Panc1 (cell line): ENCODE results near the gene AMIGO1. TPM values are rescaled to one million over a fixed set of nuclear protein-coding genes. Genes with fewer than 3 reads are reported as not detected.

Experiments
- ATAC-seq: fragments of 200-7000 bp; cut with Tn5 transposase; 2 replicates; pipeline ENCODE4 v1.9.1; 2020; ENCODE audit warnings: mild to moderate bottlenecking, moderate library complexity
- BruUV-seq: library from RNA; stranded (reverse); fragments of 400-500 nt; replicated peaks from 2 replicates; lab custom pipeline; 2021; lab: Mats Ljungman, UMichigan
- CTCF ChIA-PET: fragments of 300-600 bp; sonication (Branson Sonifier 250); formaldehyde crosslinking; loops from one replicate; lab custom pipeline; 2022; ENCODE audit warnings: antibody characterized with exemption; lab: Charles Lee
- POLR2A ChIA-PET: fragments of 300-600 bp; sonication (Branson Sonifier 250); formaldehyde crosslinking; loops from one replicate; lab custom pipeline; 2022; ENCODE audit warnings: antibody characterized with exemption; lab: Charles Lee
- DNase-seq: peaks from one replicate; pipeline ENCODE4 v3.0.0-alpha.2; 2010; ENCODE audit warnings: low read depth, low spot score
- H3K27ac ChIP-seq: 2 replicates; pipeline ENCODE4 v1.5.1; 2011; ENCODE audit warnings: mild to moderate bottlenecking, low read length, inconsistent platforms
- H3K27me3 ChIP-seq: fragments of 200-500 bp; sonication (Bioruptor generic); 2 replicates; pipeline ENCODE4 v1.6.0; 2014; ENCODE audit warnings: low read length, inconsistent platforms; ENCODE audit not compliant: control insufficient read depth, insufficient read depth
- H3K36me3 ChIP-seq: fragments of 200-500 bp; sonication (Bioruptor generic); 2 replicates; pipeline ENCODE4 v1.5.1; 2014; ENCODE audit warnings: inconsistent platforms, mild to moderate bottlenecking, low read length, moderate library complexity; ENCODE audit not compliant: control insufficient read depth, insufficient read depth
- H3K4me1 ChIP-seq: 2 replicates; pipeline ENCODE4 v1.5.1; 2011; ENCODE audit warnings: inconsistent platforms, mild to moderate bottlenecking, low read length, moderate library complexity; ENCODE audit not compliant: control insufficient read depth, insufficient read depth
- H3K4me3 ChIP-seq, 2 experiments: 2 replicates each; pipeline ENCODE4 v1.5.1; 2011 to 2012; ENCODE audit warnings: low read depth in 2 of 2, low read length in 2 of 2, mild to moderate bottlenecking in 2 of 2, inconsistent platforms in 1 of 2, moderate library complexity in 1 of 2
- H3K9me3 ChIP-seq: fragments of 200-500 bp; sonication (Bioruptor generic); 2 replicates; pipeline ENCODE4 v1.5.1; 2014; ENCODE audit warnings: low read depth, mild to moderate bottlenecking, inconsistent platforms, low read length, moderate library complexity; ENCODE audit not compliant: control insufficient read depth, insufficient read depth
- CTCF ChIP-seq: fragments of 450-650 bp; IDR thresholded peaks from 2 replicates; pipeline ENCODE4 v1.5.1; 2017; ENCODE audit warnings: mild to moderate bottlenecking
- POLR2AphosphoS5 ChIP-seq: IDR thresholded peaks from 2 replicates; pipeline ENCODE4 v1.6.1; 2012; ENCODE audit warnings: mild to moderate bottlenecking, low read depth, low read length, moderate library complexity
- SIN3A ChIP-seq: IDR thresholded peaks from 2 replicates; pipeline ENCODE4 v1.6.1; 2012; ENCODE audit warnings: low read depth, mild to moderate bottlenecking, low read length, moderate library complexity, borderline replicate concordance; ENCODE audit not compliant: insufficient read depth
- TCF7L2 ChIP-seq: IDR thresholded peaks from 2 replicates; pipeline ENCODE4 v1.6.1; 2011; ENCODE audit warnings: mild to moderate bottlenecking, low read depth, low read length, inconsistent platforms
- in situ Hi-C: cut with HindIII; loops from 2 replicates; pipeline ENCODE4 v1.10.0; 2016; ENCODE audit warnings: low sequenced_read_pairs, low pct_unique_long_range_greater_than_20kb
- intact Hi-C: fragments of 100-400 bp; cut with micrococcal nuclease; formaldehyde crosslinking; loops from one replicate; pipeline ENCODE4 v1.10.0; 2022; ENCODE audit not compliant: unreplicated experiment
- total RNA-seq: library from RNA; stranded (reverse); gene quantifications from one replicate; pipeline ENCODE4 v1.2.1, GENCODE V29; 2021; ENCODE audit not compliant: unreplicated experiment
- TF ChIP-seq, protein P1 (sequence below), 2 experiments: IDR thresholded peaks; 2 replicates each; pipeline ENCODE4 v1.6.1; 2011 to 2012; ENCODE audit warnings: low read depth in 2 of 2, control low read depth in 1 of 2, low read length in 1 of 2, mild to moderate bottlenecking in 1 of 2, moderate library complexity in 1 of 2; ENCODE audit not compliant: insufficient read depth in 1 of 2

The AMIGO1 gene
- total RNA-seq, 1 experiment from 2014 or later = 0.64 TPM

DNA sequence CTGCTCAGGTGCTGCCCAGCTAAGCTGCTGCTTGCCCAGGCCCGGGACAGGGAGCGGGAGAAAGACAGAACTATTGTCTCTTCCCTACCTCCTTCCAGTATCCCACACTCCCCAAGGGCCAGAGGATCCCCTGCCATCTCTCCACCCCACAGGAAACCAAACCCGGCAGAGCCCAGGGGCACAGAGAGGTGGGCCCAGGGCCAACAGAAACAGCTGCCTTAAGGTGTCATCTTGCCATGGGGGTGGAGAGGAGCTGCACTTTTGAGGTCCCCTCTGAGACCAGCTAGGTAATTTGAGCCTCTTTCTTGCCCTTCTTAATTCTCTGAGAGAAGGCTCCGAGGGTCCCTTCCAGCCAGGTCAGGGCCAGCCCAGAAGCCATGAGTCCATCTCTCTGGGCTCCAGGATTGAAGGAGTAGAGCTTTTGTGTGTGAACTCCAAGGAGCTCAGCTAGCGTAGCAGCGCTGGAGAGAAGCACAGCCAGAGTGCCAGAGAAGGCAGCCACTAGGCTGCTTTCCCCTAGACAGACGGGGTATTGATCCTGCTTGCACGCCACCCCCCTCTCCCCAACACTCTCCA, 20.4 kb upstream of the AMIGO1 start:
- no peak for DNase-seq
- no peak for ATAC-seq
- intact Hi-C loops = loop anchor here (10.0 kb wide), 1 partner anchor 95 kb away; no protein-coding TSS in a partner anchor
- no TSS peak for BruUV-seq
- ChIA-PET CTCF (interaction anchor here (0.6 to 0.9 kb wide), 6 partner anchors 31 to 141 kb away, joined by 3 to 13 read pairs (median 3); no protein-coding TSS in a partner anchor), POLR2A (no interaction called here)
- TF ChIP-seq CTCF (no peak), POLR2AphosphoS5 (no peak), SIN3A (no peak), TCF7L2 (no peak)
- TF ChIP-seq, protein P1, sequence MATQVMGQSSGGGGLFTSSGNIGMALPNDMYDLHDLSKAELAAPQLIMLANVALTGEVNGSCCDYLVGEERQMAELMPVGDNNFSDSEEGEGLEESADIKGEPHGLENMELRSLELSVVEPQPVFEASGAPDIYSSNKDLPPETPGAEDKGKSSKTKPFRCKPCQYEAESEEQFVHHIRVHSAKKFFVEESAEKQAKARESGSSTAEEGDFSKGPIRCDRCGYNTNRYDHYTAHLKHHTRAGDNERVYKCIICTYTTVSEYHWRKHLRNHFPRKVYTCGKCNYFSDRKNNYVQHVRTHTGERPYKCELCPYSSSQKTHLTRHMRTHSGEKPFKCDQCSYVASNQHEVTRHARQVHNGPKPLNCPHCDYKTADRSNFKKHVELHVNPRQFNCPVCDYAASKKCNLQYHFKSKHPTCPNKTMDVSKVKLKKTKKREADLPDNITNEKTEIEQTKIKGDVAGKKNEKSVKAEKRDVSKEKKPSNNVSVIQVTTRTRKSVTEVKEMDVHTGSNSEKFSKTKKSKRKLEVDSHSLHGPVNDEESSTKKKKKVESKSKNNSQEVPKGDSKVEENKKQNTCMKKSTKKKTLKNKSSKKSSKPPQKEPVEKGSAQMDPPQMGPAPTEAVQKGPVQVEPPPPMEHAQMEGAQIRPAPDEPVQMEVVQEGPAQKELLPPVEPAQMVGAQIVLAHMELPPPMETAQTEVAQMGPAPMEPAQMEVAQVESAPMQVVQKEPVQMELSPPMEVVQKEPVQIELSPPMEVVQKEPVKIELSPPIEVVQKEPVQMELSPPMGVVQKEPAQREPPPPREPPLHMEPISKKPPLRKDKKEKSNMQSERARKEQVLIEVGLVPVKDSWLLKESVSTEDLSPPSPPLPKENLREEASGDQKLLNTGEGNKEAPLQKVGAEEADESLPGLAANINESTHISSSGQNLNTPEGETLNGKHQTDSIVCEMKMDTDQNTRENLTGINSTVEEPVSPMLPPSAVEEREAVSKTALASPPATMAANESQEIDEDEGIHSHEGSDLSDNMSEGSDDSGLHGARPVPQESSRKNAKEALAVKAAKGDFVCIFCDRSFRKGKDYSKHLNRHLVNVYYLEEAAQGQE (IDR thresholded peaks at IDR 0.05; ENCODE audit: insufficient read depth in 1 of 2, low read depth in 2 of 2, low read length in 1 of 2) = no peak
- H3K36me3 ChIP-seq = no peaks in the 10 kb centered on the region
- no peaks in the 10 kb centered on the region for H3K27me3 ChIP-seq
- 0 out of 2 replicates have a peak, but pooled peaks cover 3% of the 10 kb centered on the region for H3K4me1 ChIP-seq
- H3K9me3 ChIP-seq = no peaks in the 10 kb centered on the region
- in situ Hi-C loops = no loop called here
- H3K27ac ChIP-seq = no peak overlapping the region
- no peak overlapping the region for H3K4me3 ChIP-seq

GRCh38 chr1:109528712-109529111, 19.2 kb upstream of the AMIGO1 start:
- ATAC-seq (no peak), DNase-seq (no peak)
- no peaks in the 10 kb centered on the region for H3K27me3 ChIP-seq
- H3K9me3 ChIP-seq = no peaks in the 10 kb centered on the region
- ChIA-PET POLR2A (no interaction called here), CTCF (interaction anchor here (0.9 kb wide), 1 partner anchor 35 kb away, joined by 4 read pairs; the partner anchor contains the start of gene CYB561D1)
- H3K27ac ChIP-seq = no peak overlapping the region
- in situ Hi-C loops (no loop called here), intact Hi-C loops (no loop called here)
- H3K4me3 ChIP-seq = no peak overlapping the region
- H3K4me1 ChIP-seq = 0 out of 2 replicates have a peak, but pooled peaks cover 3% of the 10 kb centered on the region
- no peaks in the 10 kb centered on the region for H3K36me3 ChIP-seq
- no peak for TF ChIP-seq TCF7L2
- no TSS peak for BruUV-seq
